NCI-H187 (cell line): ENCODE data around the gene TUBD1.
"Not testable (repeated sequence)": the region's sequence is repeated elsewhere in the genome, so short reads cannot be mapped to it uniquely, and the experiment has no call there.

Experiments used
- DNase-seq, 2 experiments: peaks; one replicate each; lab custom pipeline; 2025; lab: John Stamatoyannopoulos, UW

The TUBD1 gene, protein sequence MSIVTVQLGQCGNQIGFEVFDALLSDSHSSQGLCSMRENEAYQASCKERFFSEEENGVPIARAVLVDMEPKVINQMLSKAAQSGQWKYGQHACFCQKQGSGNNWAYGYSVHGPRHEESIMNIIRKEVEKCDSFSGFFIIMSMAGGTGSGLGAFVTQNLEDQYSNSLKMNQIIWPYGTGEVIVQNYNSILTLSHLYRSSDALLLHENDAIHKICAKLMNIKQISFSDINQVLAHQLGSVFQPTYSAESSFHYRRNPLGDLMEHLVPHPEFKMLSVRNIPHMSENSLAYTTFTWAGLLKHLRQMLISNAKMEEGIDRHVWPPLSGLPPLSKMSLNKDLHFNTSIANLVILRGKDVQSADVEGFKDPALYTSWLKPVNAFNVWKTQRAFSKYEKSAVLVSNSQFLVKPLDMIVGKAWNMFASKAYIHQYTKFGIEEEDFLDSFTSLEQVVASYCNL

GRCh38 chr17:59892924-59893675 is at the start of gene TUBD1, which contains the start of gene RPS6KB1:
Gene TUBD1, minus strand, starts transcription at chr17:59892943. Its CDS starts 1,941 bp downstream, at chr17:59891002.
Gene RPS6KB1, plus strand, starts transcription at chr17:59893121. Its CDS starts 64 bp downstream, at chr17:59893185.
- peak; percentile 94 to 96 for DNase-seq

- DNase-seq = no peak
Measured at GRCh38 chr17:59941131-59941530, 48.4 kb upstream of the TUBD1 start.

DNA sequence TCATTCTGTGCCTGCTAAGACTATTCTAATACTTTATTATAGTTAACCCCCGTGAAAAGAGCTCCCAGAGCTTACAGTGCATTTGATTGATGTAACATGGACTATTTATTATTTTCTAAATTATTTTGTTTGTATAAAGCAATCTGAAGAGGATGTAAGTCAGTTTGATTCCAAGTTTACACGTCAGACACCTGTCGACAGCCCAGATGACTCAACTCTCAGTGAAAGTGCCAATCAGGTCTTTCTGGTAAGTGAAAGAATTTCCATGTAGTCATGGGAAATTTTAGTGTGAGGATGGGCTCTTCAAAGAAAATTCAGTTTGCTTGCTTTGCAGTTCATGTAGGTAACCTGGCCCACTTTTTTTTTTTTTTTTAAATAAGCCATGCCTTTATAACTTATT is 48.0 kb upstream of the TUBD1 start:
- DNase-seq = not testable (repeated sequence)

- not testable (repeated sequence) for DNase-seq
Measured at GRCh38 chr17:59933317-59933716, 40.6 kb upstream of the TUBD1 start.

DNA sequence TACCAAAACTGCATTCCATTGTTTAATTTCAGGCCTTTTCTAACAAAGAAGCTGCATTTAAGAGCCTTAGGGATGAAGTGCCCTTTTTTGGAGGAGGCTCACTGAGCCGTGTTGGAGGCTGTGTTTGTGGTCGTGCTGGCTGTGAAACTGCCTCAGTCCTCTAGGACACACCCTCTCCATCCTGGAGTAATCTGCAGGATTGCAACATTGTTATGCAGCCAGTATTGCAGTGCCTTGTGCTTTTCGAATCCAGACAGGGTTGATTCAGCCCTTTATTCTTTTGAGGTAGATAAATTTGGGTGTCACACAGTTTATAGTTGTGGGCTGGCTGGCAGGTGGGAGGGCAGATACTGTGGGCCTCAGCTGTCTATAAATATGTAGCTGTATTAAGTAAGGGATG is 38.0 kb upstream of the TUBD1 start:
- not testable (repeated sequence) for DNase-seq

DNA sequence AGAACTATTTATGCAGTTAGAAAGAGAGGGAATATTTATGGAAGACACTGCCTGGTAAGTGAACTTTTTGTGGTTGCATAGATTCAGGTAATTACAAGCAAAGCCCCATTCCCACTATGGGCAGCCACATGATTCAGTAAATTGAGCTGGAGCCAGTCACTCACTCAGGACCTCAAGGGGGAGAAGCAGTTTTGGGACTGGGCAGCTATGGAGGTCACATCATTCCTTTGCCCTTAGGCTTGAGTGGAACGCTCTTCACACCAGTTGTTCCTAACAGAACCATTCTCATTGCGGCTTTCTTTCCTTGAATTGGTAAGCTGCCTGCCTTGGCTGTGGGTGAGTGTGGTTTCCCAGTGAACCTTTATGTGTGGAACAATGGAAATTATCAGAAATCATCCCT is 37.4 kb upstream of the TUBD1 start:
- DNase-seq = not testable (repeated sequence)

GRCh38 chr17:59920637-59921036 is 27.9 kb upstream of the TUBD1 start:
- DNase-seq = not testable (repeated sequence)

GRCh38 chr17:59916446-59916845 is 23.7 kb upstream of the TUBD1 start:
- no peak for DNase-seq

- DNase-seq = no peak
Measured at GRCh38 chr17:59914274-59914854, 21.6 kb upstream of the TUBD1 start.

DNA sequence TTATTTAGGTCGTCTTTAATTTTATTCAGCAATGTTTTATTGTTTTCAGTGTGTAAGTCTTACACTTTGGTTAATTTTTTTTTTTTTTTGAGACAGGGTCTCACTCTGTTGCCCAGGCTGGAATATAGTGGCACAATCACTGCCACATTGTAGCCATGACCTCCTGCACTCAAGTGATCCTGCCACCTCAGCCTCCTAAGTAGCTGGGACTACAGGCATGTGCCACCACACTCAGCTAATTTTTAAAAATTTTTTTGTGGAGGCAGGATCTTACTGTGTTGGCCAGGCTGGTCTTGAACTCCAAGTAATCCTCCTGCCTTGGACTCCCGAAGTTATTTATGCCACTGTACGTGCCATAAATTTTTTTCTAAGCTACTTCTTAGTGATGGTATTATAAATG is 14.7 kb upstream of the TUBD1 start:
- DNase-seq = no peak

GRCh38 chr17:59903455-59903854 is 10.7 kb upstream of the TUBD1 start:
- DNase-seq = no peak

- DNase-seq = no peak
Measured at GRCh38 chr17:59901604-59902003, 8.9 kb upstream of the TUBD1 start.

DNA sequence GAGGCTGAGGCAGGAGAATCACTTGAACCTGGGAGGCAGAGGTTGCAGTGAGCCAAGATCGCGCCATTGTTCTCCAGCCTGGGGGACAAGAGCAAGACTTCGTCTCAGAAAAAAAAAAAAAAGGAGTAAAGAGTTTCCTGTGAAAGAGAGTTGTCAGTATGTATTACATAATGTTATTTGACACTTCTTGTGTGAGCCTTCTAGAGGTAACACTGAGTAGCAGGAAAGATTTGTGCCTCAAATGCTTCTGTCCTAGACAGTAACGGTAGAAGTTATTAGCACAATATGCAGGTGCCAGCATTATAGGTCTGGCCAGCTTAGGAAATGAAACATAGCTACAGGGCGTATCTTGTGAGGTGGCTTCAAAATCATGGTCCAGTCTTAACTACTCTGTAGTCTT is 6.4 kb upstream of the TUBD1 start:
- DNase-seq = no peak

- DNase-seq = no peak
Measured at GRCh38 chr17:59897090-59897489, 4.3 kb upstream of the TUBD1 start.

GRCh38 chr17:59893676-59894100 is 945 bp upstream of the TUBD1 start:
- no peak for DNase-seq

DNA sequence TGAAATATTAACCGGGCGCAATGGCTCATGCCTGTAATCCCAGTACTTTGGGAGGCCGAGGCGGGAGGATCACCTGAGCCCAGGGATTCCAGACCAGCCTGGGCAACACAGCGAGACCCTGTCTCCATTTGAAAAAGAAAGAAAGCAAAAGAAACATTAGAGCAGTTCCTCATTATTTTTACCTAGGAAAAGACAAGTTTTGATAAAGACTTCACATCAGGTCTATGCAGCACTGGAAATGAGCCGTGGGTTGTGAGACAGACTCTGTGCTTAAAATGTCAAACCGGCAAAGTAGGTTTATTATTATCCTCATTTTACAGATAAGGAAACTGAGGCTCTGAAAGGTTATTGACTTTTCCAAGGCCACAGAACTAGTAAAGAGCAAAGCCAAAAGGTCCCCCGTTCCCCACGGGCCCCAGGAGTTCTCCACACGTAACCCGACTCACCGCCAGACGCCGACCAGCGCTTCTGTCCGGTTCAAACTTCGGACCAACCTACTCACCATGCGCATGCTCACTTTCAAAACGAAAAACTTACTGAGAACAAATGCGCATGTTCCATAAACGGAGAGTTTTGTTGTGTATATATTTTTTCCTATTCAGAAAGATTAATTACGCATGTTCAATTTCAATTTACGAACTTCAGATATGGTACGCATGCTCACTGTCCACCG is 356 bp downstream of the TUBD1 start:
- no peak for DNase-seq

GRCh38 chr17:59890720-59891119 is 2.0 kb downstream of the TUBD1 start:
- DNase-seq = no peak

- DNase-seq = no peak
Measured at GRCh38 chr17:59888145-59888750, 4.5 kb downstream of the TUBD1 start.

- DNase-seq = no peak
Measured at GRCh38 chr17:59884861-59885260, 7.9 kb downstream of the TUBD1 start.

DNA sequence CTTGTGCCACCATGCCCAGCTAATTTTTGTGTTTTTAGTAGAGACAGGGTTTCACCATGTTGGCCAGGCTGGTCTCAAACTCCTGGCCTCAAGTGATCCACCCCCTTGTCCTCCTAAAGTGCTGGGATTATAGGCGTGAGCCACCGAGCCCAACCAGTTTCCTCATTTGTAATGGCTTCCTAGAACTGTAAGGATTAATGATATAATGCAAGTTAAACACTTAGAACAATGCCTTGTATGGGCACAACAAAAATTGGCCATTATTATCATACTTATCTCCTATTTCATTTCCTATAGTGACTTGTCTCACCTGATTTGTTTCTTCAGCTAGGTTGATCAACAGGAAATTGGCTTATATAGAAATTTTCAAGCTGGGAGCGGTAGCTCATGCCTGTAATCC is 14.1 kb downstream of the TUBD1 start:
- DNase-seq = no peak

- DNase-seq = no peak
Measured at GRCh38 chr17:59877965-59878364, 14.8 kb downstream of the TUBD1 start.

DNA sequence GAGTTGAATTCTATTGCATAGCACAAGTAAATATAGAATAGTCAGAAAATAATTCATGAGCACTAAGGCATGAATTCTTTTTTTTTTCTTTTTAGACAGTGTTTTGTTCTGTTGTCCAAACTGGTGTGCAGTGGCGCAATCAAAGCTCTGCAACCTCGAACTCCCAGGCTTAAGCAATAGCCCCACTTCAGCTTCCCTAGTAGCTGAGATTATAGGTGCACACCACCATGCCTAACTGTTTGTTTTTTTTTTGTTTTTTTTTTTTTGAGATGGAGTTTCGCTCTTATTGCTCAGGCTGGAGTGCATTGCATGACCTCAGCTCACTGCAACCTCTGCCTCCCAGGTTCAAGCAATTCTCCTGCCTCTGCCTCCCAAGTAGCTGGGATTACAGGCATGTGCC is 16.6 kb downstream of the TUBD1 start:
- no peak for DNase-seq
